ENCODE measurements around the gene PRKD2. TPM values are rescaled to one million over a fixed set of nuclear protein-coding genes. Genes with fewer than 3 reads are reported as not detected.

Gene PRKD2
- total and polyA plus RNA-seq, 12 donors = 6.8 to 77.1 (median 26.8) TPM

DNA sequence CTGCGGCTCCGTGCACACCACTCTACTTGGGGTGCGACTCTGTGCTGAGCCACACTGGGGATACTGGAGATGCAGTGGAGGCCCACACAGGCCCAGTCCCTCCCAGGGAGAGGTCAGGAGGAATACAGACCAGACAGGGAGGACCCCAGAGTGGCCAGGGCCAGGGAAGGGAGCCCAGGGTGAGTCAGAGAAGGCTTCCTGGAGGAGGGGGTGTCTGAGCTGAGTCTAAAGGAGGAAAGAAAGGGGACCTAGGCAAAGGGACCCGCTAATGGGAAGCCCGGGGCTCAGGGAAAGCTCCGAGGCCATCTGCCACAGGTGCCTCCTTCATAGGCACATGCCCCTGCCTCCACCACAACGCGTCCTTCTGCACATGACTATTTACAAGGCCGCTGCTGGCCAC, 13.3 kb upstream of the PRKD2 start:
- H3K27me3 ChIP-seq = no peaks in the 10 kb centered on the region
- H3K36me3 ChIP-seq (replicated peaks in 1 of 2) = peaks cover 0 to 79% of the 10 kb centered on the region in 2 donors
- peak in 1 of 7 donors; percentile 36 for DNase-seq
- intact Hi-C loops (cut with DNase I) = no loop called here
- 80 to 96% (median 85%) methylated on average over 8 to 9 of the region's 9 CpGs for WGBS, 4 donors
- peaks cover 15 to 50% of the 10 kb centered on the region in 2 donors for H3K4me1 ChIP-seq (replicated peaks in 1 of 2)
- H3K4me3 ChIP-seq = no peak overlapping the region
- peak overlapping the region in 1 of 5 donors; percentile 8 for H3K27ac ChIP-seq
- no peaks in the 10 kb centered on the region for H3K9me3 ChIP-seq (replicated peaks in 1 of 3)
- TF ChIP-seq POLR2A (IDR thresholded peaks at IDR 0.05) = no peak
- TF ChIP-seq, protein P1, sequence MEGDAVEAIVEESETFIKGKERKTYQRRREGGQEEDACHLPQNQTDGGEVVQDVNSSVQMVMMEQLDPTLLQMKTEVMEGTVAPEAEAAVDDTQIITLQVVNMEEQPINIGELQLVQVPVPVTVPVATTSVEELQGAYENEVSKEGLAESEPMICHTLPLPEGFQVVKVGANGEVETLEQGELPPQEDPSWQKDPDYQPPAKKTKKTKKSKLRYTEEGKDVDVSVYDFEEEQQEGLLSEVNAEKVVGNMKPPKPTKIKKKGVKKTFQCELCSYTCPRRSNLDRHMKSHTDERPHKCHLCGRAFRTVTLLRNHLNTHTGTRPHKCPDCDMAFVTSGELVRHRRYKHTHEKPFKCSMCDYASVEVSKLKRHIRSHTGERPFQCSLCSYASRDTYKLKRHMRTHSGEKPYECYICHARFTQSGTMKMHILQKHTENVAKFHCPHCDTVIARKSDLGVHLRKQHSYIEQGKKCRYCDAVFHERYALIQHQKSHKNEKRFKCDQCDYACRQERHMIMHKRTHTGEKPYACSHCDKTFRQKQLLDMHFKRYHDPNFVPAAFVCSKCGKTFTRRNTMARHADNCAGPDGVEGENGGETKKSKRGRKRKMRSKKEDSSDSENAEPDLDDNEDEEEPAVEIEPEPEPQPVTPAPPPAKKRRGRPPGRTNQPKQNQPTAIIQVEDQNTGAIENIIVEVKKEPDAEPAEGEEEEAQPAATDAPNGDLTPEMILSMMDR (IDR thresholded peaks at IDR 0.05) = no peak

DNA sequence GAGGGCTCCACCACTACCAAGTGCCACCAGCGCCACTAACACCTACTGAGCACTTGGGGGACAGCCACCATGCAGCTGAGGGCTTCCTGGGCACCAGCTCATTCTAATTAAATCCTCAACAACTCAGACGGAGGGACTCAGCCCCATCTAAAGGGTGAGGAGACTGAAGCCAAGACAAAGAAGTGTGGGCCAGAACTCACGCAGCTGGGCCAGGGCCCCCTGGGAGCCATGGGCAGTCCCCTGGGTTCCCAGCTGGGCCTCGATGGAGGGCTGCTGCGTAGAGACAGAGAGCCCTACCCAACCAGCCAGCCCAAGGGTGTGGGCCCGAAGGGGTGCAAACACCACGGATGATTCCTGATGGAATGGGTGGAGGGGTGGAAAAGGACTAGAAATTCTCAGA, 12.8 kb upstream of the PRKD2 start:
- intact Hi-C loops (cut with DNase I) = no loop called here
- DNase-seq = no peak
- TF ChIP-seq, protein P1 (IDR thresholded peaks at IDR 0.05) = no peak
- TF ChIP-seq POLR2A (IDR thresholded peaks at IDR 0.05) = no peak
- Histone ChIP-seq H3K4me1 (replicated peaks in 1 of 2) (peaks cover 15 to 50% of the 10 kb centered on the region in 2 donors), H3K27me3 (no peaks in the 10 kb centered on the region), H3K9me3 (replicated peaks in 1 of 3) (no peaks in the 10 kb centered on the region), H3K36me3 (replicated peaks in 1 of 2) (peaks cover 0 to 84% of the 10 kb centered on the region in 2 donors), H3K27ac (no peak overlapping the region), H3K4me3 (no peak overlapping the region)
- WGBS, 4 donors = 90 to 93% (median 91%) methylated on average over 2 to 7 of the region's 7 CpGs

DNA sequence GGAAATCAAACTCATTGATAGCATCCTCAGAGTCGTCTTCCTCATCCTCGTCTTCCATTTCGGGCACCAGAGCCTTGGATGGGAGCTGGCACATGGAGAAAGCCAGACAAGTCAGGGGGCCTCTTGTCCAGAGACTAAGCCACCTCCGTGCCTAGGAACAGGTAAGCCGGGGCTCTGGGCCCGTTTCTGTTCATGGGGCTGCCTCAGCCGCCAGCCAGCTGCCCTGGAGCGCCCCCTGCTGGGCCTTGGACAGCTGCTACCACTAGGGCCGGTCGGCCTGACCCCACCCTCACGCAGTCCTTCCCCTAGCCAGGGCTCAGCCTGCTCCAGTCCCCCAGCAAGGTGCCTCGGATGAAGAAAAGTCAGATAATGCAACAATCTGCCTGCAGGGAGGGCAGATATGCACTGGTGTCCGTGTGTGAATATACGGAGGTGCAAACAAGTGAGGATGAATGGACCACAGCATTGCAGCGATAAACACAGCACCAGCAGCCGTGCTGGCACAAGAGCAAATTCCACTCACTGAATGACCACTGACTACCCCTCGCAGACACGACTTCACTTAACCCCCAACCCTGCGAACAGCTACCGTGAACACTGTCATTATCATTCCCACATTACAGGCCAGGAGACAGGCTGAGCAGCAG, 11.9 kb upstream of the PRKD2 start:
- H3K9me3 ChIP-seq (replicated peaks in 1 of 3) = no peaks in the 10 kb centered on the region
- DNase-seq = peak; percentile 58 to 89 (median 77)
- WGBS, 4 donors = 34 to 47% (median 43%) methylated on average over 13 to 20 of the region's 20 CpGs
- H3K27me3 ChIP-seq = no peaks in the 10 kb centered on the region
- H3K4me3 ChIP-seq = no peak overlapping the region
- TF ChIP-seq, protein P1 (IDR thresholded peaks at IDR 0.05) = peak; percentile 82 to 95 (median 88)
- no peak for TF ChIP-seq POLR2A (IDR thresholded peaks at IDR 0.05)
- peaks cover 15 to 50% of the 10 kb centered on the region in 2 donors for H3K4me1 ChIP-seq (replicated peaks in 1 of 2)
- H3K27ac ChIP-seq = peak overlapping the region in 2 of 5 donors; percentile 51 to 63
- peaks cover 0 to 85% of the 10 kb centered on the region in 2 donors for H3K36me3 ChIP-seq (replicated peaks in 1 of 2)
- intact Hi-C loops (cut with DNase I) = no loop called here

DNA sequence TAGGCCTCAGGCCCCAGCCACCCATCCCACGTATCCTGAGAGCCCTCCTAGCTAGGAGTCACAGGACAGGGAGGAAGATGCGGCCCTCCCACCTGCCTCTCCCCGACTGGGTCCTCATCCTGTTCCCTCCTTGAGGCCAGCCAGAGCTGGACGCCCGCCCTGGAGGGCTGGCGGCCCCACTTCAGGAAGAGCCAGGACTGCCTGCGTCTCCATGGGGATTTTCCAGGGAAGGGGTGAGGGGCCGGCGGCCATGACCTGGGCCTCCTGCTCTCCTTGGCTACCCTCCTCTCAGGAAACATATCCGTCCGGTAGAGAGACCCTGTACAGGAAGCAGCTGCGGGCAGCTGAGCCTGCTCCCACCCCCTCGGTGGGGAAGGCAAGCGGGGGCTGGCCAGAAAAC, 11.3 kb upstream of the PRKD2 start:
- DNase-seq = peak in 3 of 7 donors; percentile 50 to 76 (median 60)
- H3K9me3 ChIP-seq (replicated peaks in 1 of 3) = no peaks in the 10 kb centered on the region
- peaks cover 0 to 85% of the 10 kb centered on the region in 2 donors for H3K36me3 ChIP-seq (replicated peaks in 1 of 2)
- H3K4me1 ChIP-seq (replicated peaks in 1 of 2) = peaks cover 15 to 50% of the 10 kb centered on the region in 2 donors
- no peaks in the 10 kb centered on the region for H3K27me3 ChIP-seq
- intact Hi-C loops (cut with DNase I) = no loop called here
- TF ChIP-seq POLR2A (IDR thresholded peaks at IDR 0.05) = no peak
- TF ChIP-seq, protein P1 (IDR thresholded peaks at IDR 0.05) = no peak
- H3K27ac ChIP-seq = peak overlapping the region in 2 of 5 donors; percentile 63 to 73
- H3K4me3 ChIP-seq = no peak overlapping the region
- 60 to 75% (median 68%) methylated on average over 4 to 14 of the region's 14 CpGs for WGBS, 4 donors

Measured in adrenal gland (tissue), 12 donors.